ENCODE results near the gene NUB1.

Gene NUB1

DNA sequence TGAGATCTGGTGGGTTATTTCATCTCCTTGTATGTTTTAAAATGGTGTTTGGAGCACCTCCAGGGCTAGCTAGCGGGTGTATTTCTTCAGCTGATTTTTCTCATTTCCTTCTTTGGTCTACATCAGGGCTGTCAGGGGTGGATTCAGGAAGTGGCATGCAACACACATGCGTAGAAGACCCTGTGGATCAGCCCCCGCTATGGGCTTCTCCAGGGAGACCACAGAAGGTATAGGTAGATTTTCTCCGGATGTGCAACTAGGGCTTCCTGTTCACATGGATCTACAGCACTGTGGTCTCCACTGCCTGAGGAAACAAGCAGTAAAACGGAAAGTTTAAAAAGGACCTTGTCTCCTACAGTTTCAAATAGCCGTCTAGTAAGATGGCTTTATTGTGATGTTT, 10.4 kb downstream of the NUB1 start:
- Histone ChIP-seq H2AFZ (ENCODE audit: low read depth, low read length) (no peak overlapping the region), H3K36me3 (ENCODE audit: insufficient read depth, low read length) (peaks cover 74% of the 10 kb centered on the region), H3K79me2 (ENCODE audit: insufficient read depth, low read length) (peaks cover 15% of the 10 kb centered on the region), H3K9ac (ENCODE audit: low read depth, low read length) (peak overlapping the region; percentile 31; the same call in 1 of the 2 replicates), H3K27me3 (ENCODE audit: insufficient read depth, low read length, poor library complexity) (no peaks in the 10 kb centered on the region), H4K20me1 (ENCODE audit: insufficient read depth, low read length) (no peaks in the 10 kb centered on the region), H3K4me3 (ENCODE audit: low read depth in 1 of 2, low read length in 2 of 2) (no peak overlapping the region), H3K4me2 (ENCODE audit: insufficient read depth, low read length) (peak overlapping the region; percentile 83), H3K27ac (ENCODE audit: low read length) (peak overlapping the region; percentile 61), H3K4me1 (ENCODE audit: insufficient read depth, low read length) (peaks cover 41% of the 10 kb centered on the region), H3K9me3 (ENCODE audit: insufficient read depth, low read length, severe bottlenecking) (no peaks in the 10 kb centered on the region)
- ATAC-seq (ENCODE audit: insufficient read depth, low read depth) (peak; percentile 73), DNase-seq (peak; percentile 81)
- TF ChIP-seq, protein P1, sequence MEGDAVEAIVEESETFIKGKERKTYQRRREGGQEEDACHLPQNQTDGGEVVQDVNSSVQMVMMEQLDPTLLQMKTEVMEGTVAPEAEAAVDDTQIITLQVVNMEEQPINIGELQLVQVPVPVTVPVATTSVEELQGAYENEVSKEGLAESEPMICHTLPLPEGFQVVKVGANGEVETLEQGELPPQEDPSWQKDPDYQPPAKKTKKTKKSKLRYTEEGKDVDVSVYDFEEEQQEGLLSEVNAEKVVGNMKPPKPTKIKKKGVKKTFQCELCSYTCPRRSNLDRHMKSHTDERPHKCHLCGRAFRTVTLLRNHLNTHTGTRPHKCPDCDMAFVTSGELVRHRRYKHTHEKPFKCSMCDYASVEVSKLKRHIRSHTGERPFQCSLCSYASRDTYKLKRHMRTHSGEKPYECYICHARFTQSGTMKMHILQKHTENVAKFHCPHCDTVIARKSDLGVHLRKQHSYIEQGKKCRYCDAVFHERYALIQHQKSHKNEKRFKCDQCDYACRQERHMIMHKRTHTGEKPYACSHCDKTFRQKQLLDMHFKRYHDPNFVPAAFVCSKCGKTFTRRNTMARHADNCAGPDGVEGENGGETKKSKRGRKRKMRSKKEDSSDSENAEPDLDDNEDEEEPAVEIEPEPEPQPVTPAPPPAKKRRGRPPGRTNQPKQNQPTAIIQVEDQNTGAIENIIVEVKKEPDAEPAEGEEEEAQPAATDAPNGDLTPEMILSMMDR (IDR thresholded peaks at IDR 0.05; ENCODE audit: borderline replicate concordance, extremely low read depth, low read length, poor library complexity, severe bottlenecking): no peak
- no peak for TF ChIP-seq EZH2 (IDR thresholded peaks at IDR 0.05; ENCODE audit: borderline replicate concordance, low read depth, low read length, severe bottlenecking)

DNA sequence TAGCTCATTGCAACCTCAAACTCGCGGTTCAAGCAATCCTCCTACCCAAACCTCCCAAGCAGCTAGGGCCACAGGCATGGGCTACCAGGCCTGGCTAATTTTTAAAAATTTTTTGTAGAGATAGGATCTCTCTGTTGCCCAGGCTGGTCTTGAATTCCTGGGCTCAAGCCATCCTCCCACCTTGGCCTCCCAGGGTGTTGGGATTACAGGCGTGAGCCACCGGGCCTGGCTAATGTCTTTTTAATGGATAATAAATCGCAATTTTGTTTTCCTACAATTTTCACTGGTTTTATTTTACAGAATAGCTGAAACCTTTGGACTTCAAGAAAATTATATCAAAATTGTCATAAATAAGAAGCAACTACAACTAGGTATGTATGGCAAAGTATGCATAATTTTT, 10.9 kb downstream of the NUB1 start:
- H3K9me3 ChIP-seq (ENCODE audit: insufficient read depth, low read length, severe bottlenecking): no peaks in the 10 kb centered on the region
- no peaks in the 10 kb centered on the region for H3K27me3 ChIP-seq (ENCODE audit: insufficient read depth, low read length, poor library complexity)
- H3K79me2 ChIP-seq (ENCODE audit: insufficient read depth, low read length): peaks cover 15% of the 10 kb centered on the region
- no peak for DNase-seq
- H3K36me3 ChIP-seq (ENCODE audit: insufficient read depth, low read length): peaks cover 78% of the 10 kb centered on the region
- TF ChIP-seq, protein P1 (IDR thresholded peaks at IDR 0.05; ENCODE audit: borderline replicate concordance, extremely low read depth, low read length, poor library complexity, severe bottlenecking): no peak
- TF ChIP-seq EZH2 (IDR thresholded peaks at IDR 0.05; ENCODE audit: borderline replicate concordance, low read depth, low read length, severe bottlenecking): no peak
- no peaks in the 10 kb centered on the region for H4K20me1 ChIP-seq (ENCODE audit: insufficient read depth, low read length)
- H3K9ac ChIP-seq (ENCODE audit: low read depth, low read length): peak overlapping the region; percentile 31; the same call in 1 of the 2 replicates
- peak overlapping the region; percentile 38; the same call in 1 of the 2 replicates for H3K27ac ChIP-seq (ENCODE audit: low read length)
- ATAC-seq (ENCODE audit: insufficient read depth, low read depth): no peak
- peak overlapping the region; percentile 83 for H3K4me2 ChIP-seq (ENCODE audit: insufficient read depth, low read length)
- no peak overlapping the region for H2AFZ ChIP-seq (ENCODE audit: low read depth, low read length)
- no peak overlapping the region for H3K4me3 ChIP-seq (ENCODE audit: low read depth in 1 of 2, low read length in 2 of 2)
- H3K4me1 ChIP-seq (ENCODE audit: insufficient read depth, low read length): peaks cover 41% of the 10 kb centered on the region

DNA sequence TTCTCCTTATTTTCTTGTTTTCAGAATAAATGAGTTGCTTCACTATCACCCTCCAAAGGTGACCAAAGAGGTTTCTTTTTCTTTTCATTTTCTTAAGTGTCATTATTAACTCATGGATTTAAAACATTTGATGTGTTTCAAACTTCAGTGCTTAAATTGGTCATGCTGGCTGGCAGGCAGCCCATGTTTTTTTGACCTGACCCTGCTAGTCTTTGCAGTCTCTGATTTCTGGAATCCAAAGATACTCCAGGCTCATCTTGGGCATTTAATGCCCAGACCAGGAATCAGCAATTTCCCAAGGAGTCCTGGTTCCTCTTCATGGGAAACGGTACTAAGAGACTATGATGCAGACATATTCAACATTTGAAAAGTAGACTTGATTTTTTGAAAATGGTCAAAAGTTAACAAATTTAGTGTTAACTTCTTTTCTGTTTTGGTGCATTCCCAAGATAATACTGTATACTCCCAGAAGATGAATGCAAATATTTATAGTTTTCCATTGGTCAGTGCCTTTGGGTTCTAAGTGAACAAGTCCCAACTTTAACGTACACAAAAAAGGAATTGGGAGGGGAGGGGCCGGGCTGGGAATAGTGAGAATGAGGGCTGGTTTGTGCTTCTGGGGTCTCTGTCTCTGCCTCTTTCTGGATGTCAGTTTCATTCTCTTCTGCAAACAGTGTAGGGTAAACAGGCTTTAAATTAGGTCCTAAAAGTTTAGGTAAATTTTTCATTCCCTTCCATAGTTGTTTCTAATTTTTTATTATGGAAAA, 19.8 kb downstream of the NUB1 start:
- H3K27me3 ChIP-seq (ENCODE audit: insufficient read depth, low read length, poor library complexity): no peaks in the 10 kb centered on the region
- H3K4me2 ChIP-seq (ENCODE audit: insufficient read depth, low read length): no peak overlapping the region
- no peak for DNase-seq
- H3K4me3 ChIP-seq (ENCODE audit: low read depth in 1 of 2, low read length in 2 of 2): no peak overlapping the region
- no peaks in the 10 kb centered on the region for H4K20me1 ChIP-seq (ENCODE audit: insufficient read depth, low read length)
- no peaks in the 10 kb centered on the region for H3K79me2 ChIP-seq (ENCODE audit: insufficient read depth, low read length)
- no peaks in the 10 kb centered on the region for H3K4me1 ChIP-seq (ENCODE audit: insufficient read depth, low read length)
- ATAC-seq (ENCODE audit: insufficient read depth, low read depth): no peak
- peaks cover 53% of the 10 kb centered on the region for H3K36me3 ChIP-seq (ENCODE audit: insufficient read depth, low read length)
- TF ChIP-seq EZH2 (IDR thresholded peaks at IDR 0.05; ENCODE audit: borderline replicate concordance, low read depth, low read length, severe bottlenecking): no peak
- TF ChIP-seq, protein P1 (IDR thresholded peaks at IDR 0.05; ENCODE audit: borderline replicate concordance, extremely low read depth, low read length, poor library complexity, severe bottlenecking): no peak
- H3K27ac ChIP-seq (ENCODE audit: low read length): no peak overlapping the region
- H3K9me3 ChIP-seq (ENCODE audit: insufficient read depth, low read length, severe bottlenecking): no peaks in the 10 kb centered on the region
- no peak overlapping the region for H2AFZ ChIP-seq (ENCODE audit: low read depth, low read length)
- H3K9ac ChIP-seq (ENCODE audit: low read depth, low read length): no peak overlapping the region
